EL (cell line): ENCODE measurements around the gene ANKS3.
"Not testable (repeated sequence)": the region's sequence is repeated elsewhere in the genome, so short reads cannot be mapped to it uniquely, and the experiment has no call there.

ENCODE experiments used
- DNase-seq: peaks from one replicate; pipeline ENCODE4 v3.0.0-alpha.2; 2016

Gene ANKS3

GRCh38 chr16:4754865-4755264 lies 20.8 kb upstream of the ANKS3 start:
- DNase-seq = no peak

- DNase-seq = no peak
Measured at GRCh38 chr16:4753227-4753626, 19.2 kb upstream of the ANKS3 start.

GRCh38 chr16:4752351-4753100 lies 18.5 kb upstream of the ANKS3 start:
- DNase-seq = no peak

- no peak for DNase-seq
Measured at GRCh38 chr16:4750896-4751295, 16.8 kb upstream of the ANKS3 start.

- no peak for DNase-seq
Measured at GRCh38 chr16:4749700-4750257, 15.7 kb upstream of the ANKS3 start.

- DNase-seq = no peak
Measured at GRCh38 chr16:4748682-4749411, 14.8 kb upstream of the ANKS3 start.

- no peak for DNase-seq
Measured at GRCh38 chr16:4747906-4748681, 14.0 kb upstream of the ANKS3 start.

- no peak for DNase-seq
Measured at GRCh38 chr16:4746991-4747574, 13.0 kb upstream of the ANKS3 start.

GRCh38 chr16:4746215-4746614 lies 12.1 kb upstream of the ANKS3 start:
- DNase-seq = no peak

- no peak for DNase-seq
Measured at GRCh38 chr16:4745274-4745569, 11.2 kb upstream of the ANKS3 start.

- DNase-seq = no peak
Measured at GRCh38 chr16:4744555-4745273, 10.6 kb upstream of the ANKS3 start.

GRCh38 chr16:4743226-4743878 lies 9.3 kb upstream of the ANKS3 start:
- no peak for DNase-seq

GRCh38 chr16:4738370-4738769 lies 4.3 kb upstream of the ANKS3 start:
- not testable (repeated sequence) for DNase-seq

- no peak for DNase-seq
Measured at GRCh38 chr16:4737545-4737944, 3.5 kb upstream of the ANKS3 start.

- DNase-seq = no peak
Measured at GRCh38 chr16:4736546-4736945, 2.5 kb upstream of the ANKS3 start.

GRCh38 chr16:4734730-4735535 lies 862 bp upstream of the ANKS3 start:
- DNase-seq = peak; percentile 83

- DNase-seq = no peak
Measured at GRCh38 chr16:4733747-4734062, 366 bp downstream of the ANKS3 start.

- no peak for DNase-seq
Measured at GRCh38 chr16:4733211-4733742, 794 bp downstream of the ANKS3 start.

GRCh38 chr16:4729876-4730275 lies 4.2 kb downstream of the ANKS3 start:
- DNase-seq = no peak

GRCh38 chr16:4728676-4729075 lies 5.4 kb downstream of the ANKS3 start:
- no peak for DNase-seq

- DNase-seq = no peak
Measured at GRCh38 chr16:4726616-4727015, 7.5 kb downstream of the ANKS3 start.
